SU-DHL-6 (cell line): ENCODE data around the gene PCYT1B.

Experiments
- H2AFZ ChIP-seq: fragments of 200-600 bp; sonication (generic); 2 replicates; pipeline ENCODE4 v1.6.1; 2014; ENCODE audit warnings: low read depth, mild to moderate bottlenecking, moderate library complexity, mixed read lengths, antibody characterized with exemption, low read length; ENCODE audit not compliant: severe bottlenecking
- H3F3A ChIP-seq: fragments of 200-600 bp; shearing (Covaris generic); 2 replicates; pipeline ENCODE4 v1.6.0; 2016; ENCODE audit warnings: antibody characterized with exemption, mild to moderate bottlenecking; ENCODE audit not compliant: insufficient read depth
- H3K27ac ChIP-seq: fragments of 200-600 bp; sonication (generic); 2 replicates; pipeline ENCODE4 v1.5.1; 2016; ENCODE audit warnings: low read depth, mild to moderate bottlenecking, low read length, moderate library complexity, mixed read lengths
- H3K27me3 ChIP-seq: fragments of 200-600 bp; sonication (generic), shearing (Covaris generic); 2 replicates; pipeline ENCODE4 v1.6.0; 2014; ENCODE audit warnings: mild to moderate bottlenecking, low read length
- H3K36me3 ChIP-seq: fragments of 200-600 bp; sonication (generic); 2 replicates; pipeline ENCODE4 v1.6.1; 2014; ENCODE audit warnings: mild to moderate bottlenecking, low read length, mixed read lengths
- H3K4me2 ChIP-seq: fragments of 300-600, 200-600 bp; shearing (Covaris generic), sonication (generic); 2 replicates; pipeline ENCODE4 v1.6.0; 2014; ENCODE audit warnings: low read length, low read depth, mild to moderate bottlenecking; ENCODE audit not compliant: poor library complexity, severe bottlenecking
- H3K4me3 ChIP-seq: fragments of 200-600 bp; sonication (generic); 2 replicates; pipeline ENCODE4 v1.5.1; 2014; ENCODE audit warnings: antibody characterized with exemption, low read length, mild to moderate bottlenecking, mixed read lengths; ENCODE audit not compliant: insufficient read depth, poor library complexity, severe bottlenecking
- H3K79me2 ChIP-seq: fragments of 200-600 bp; sonication (generic); 2 replicates; pipeline ENCODE4 v1.6.1; 2014; ENCODE audit warnings: mild to moderate bottlenecking, low read length, moderate library complexity; ENCODE audit not compliant: insufficient read depth
- H3K9ac ChIP-seq: fragments of 200-600 bp; sonication (generic); 2 replicates; pipeline ENCODE4 v1.7.0; 2014; ENCODE audit warnings: mild to moderate bottlenecking, low read length
- H3K9me2 ChIP-seq: fragments of 200-600 bp; sonication (generic); replicated peaks from 2 replicates; pipeline ENCODE4 v1.6.1; 2014; ENCODE audit warnings: low read length; ENCODE audit not compliant: insufficient read depth
- H3K9me3 ChIP-seq: fragments of 200-600 bp; sonication (generic); 2 replicates; pipeline ENCODE4 v1.6.1; 2014; ENCODE audit warnings: low read length, mixed read lengths; ENCODE audit not compliant: insufficient read depth
- H4K20me1 ChIP-seq: fragments of 200-600 bp; sonication (generic); 2 replicates; pipeline ENCODE4 v1.6.1; 2014; ENCODE audit warnings: low read depth, mild to moderate bottlenecking, antibody characterized with exemption, low read length, moderate library complexity, mixed read lengths
- CTCF ChIP-seq: fragments of 200-600 bp; sonication (generic); IDR thresholded peaks from one replicate; pipeline ENCODE4 v1.5.1; 2017; ENCODE audit warnings: antibody characterized with exemption, mild to moderate bottlenecking, low read length, moderate library complexity; ENCODE audit not compliant: insufficient read depth, poor library complexity, severe bottlenecking
- EZH2phosphoT487 ChIP-seq: fragments of 200-600 bp; sonication (generic), shearing (Covaris generic); conservative IDR thresholded peaks from 2 replicates; pipeline ENCODE4 v1.6.1; 2018; ENCODE audit warnings: mild to moderate bottlenecking, antibody characterized with exemption, low read length, moderate library complexity, mixed read lengths

The PCYT1B gene

GRCh38 chrX:24526616-24527015, 120.5 kb downstream of the PCYT1B start:
- Histone ChIP-seq H3K27ac (no peak overlapping the region), H3K9ac (no peak overlapping the region), H3K9me3 (no peaks in the 10 kb centered on the region), H3K4me3 (no peak overlapping the region), H2AFZ (no peak overlapping the region), H4K20me1 (no peaks in the 10 kb centered on the region), H3K36me3 (no peaks in the 10 kb centered on the region), H3K9me2 (no peaks in the 10 kb centered on the region), H3K27me3 (no peaks in the 10 kb centered on the region), H3K4me2 (no peak overlapping the region), H3K79me2 (no peaks in the 10 kb centered on the region), H3F3A (no peaks in the 10 kb centered on the region)
- TF ChIP-seq CTCF (no peak), EZH2phosphoT487 (no peak)

DNA sequence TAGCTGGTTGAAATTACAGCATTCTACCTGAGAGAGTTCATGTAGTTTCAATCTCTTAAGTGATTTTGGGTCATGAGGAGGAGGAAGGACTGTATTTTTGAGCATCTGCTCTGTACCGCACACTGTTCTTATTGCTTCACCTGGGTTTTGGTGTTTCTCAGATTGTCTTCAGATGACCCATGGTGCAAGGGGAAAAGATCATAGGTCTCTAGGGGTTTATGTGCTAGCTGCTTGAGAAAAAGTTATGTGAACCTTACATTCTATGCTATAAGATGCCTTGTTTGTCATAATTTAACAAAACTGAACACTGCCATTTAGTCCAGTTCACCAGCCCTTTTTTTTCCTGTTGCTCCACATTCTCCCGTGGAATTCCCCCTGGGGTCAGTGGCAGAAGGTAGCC, 121.7 kb downstream of the PCYT1B start:
- Histone ChIP-seq H3F3A (no peaks in the 10 kb centered on the region), H3K4me2 (no peak overlapping the region), H3K36me3 (no peaks in the 10 kb centered on the region)

GRCh38 chrX:24520472-24520871, 126.7 kb downstream of the PCYT1B start:
- Histone ChIP-seq H3K27me3 (no peaks in the 10 kb centered on the region), H2AFZ (no peak overlapping the region), H3K4me3 (no peak overlapping the region), H3K4me2 (no peak overlapping the region), H3K36me3 (no peaks in the 10 kb centered on the region), H3F3A (no peaks in the 10 kb centered on the region), H3K9ac (no peak overlapping the region), H3K9me3 (no peaks in the 10 kb centered on the region), H3K79me2 (no peaks in the 10 kb centered on the region), H3K27ac (no peak overlapping the region), H3K9me2 (no peaks in the 10 kb centered on the region), H4K20me1 (no peaks in the 10 kb centered on the region)
- TF ChIP-seq EZH2phosphoT487 (no peak), CTCF (no peak)

More for the DNA sequence above, 121.7 kb downstream of the PCYT1B start:
- no peak for TF ChIP-seq EZH2phosphoT487
- TF ChIP-seq CTCF = no peak
- Histone ChIP-seq H3K27me3 (no peaks in the 10 kb centered on the region), H3K9me2 (no peaks in the 10 kb centered on the region), H3K79me2 (no peaks in the 10 kb centered on the region), H2AFZ (no peak overlapping the region), H3K9me3 (no peaks in the 10 kb centered on the region), H4K20me1 (no peaks in the 10 kb centered on the region), H3K27ac (no peak overlapping the region), H3K4me3 (no peak overlapping the region), H3K9ac (no peak overlapping the region)
